Muscle of leg (tissue), 16 donors: ENCODE data around the gene KIR2DL4. TPM values are rescaled to one million over a fixed set of nuclear protein-coding genes. Genes with fewer than 3 reads are reported as not detected.
"Not testable (repeated sequence)": the region's sequence is repeated elsewhere in the genome, so short reads cannot be mapped to it uniquely, and the experiment has no call there.

ENCODE experiments used
- DNase-seq: peaks from one replicate; pipeline ENCODE4 v3.0.0; 2013
- H3K27ac ChIP-seq: one replicate; pipeline ENCODE4 v1.5.1; 2013; ENCODE audit warnings: mild to moderate bottlenecking, low read length, control low read depth
- H3K27me3 ChIP-seq: one replicate; pipeline ENCODE4 v1.6.1; 2013; ENCODE audit warnings: low read length; ENCODE audit not compliant: control insufficient read depth, insufficient read depth
- H3K36me3 ChIP-seq: one replicate; pipeline ENCODE4 v1.6.1; 2013; ENCODE audit warnings: low read length; ENCODE audit not compliant: control insufficient read depth, insufficient read depth
- H3K4me1 ChIP-seq: one replicate; pipeline ENCODE4 v1.6.1; 2013; ENCODE audit warnings: low read length; ENCODE audit not compliant: control insufficient read depth, insufficient read depth
- H3K4me3 ChIP-seq: one replicate; pipeline ENCODE4 v1.5.1; 2013; ENCODE audit warnings: low read length, control low read depth
- H3K9me3 ChIP-seq: replicated peaks from 2 replicates; pipeline ENCODE4 v1.6.1; 2013; ENCODE audit warnings: low read depth, low read length; ENCODE audit not compliant: control insufficient read depth
- WGBS: methylation state at CpG from one replicate; pipeline ENCODE4 v1.1.5; 2013; ENCODE audit warnings: missing lambda C conversion rate; ENCODE audit not compliant: insufficient coverage; 5-methylcytosine and 5-hydroxymethylcytosine counted together
- long read RNA-seq, 11 donors: transcript quantifications; one replicate each; lab custom pipeline, GENCODE V29; 2026
- polyA plus RNA-seq, 8 donors: library from polyadenylated mRNA; unstranded; fragments of 120-200 nt; gene quantifications; one replicate each; pipeline versions ENCODE4 v1.2.1 to v1.2.3, GENCODE V29; 2013; ENCODE audit warnings: inconsistent platforms in 1 of 8, low replicate concordance in 1 of 8; ENCODE audit not compliant: insufficient read length in 8 of 8, insufficient read depth in 1 of 8
- total RNA-seq: library from RNA; stranded (reverse); fragments of 120-200 nt; gene quantifications from one replicate; pipeline ENCODE4 v1.2.4, GENCODE V29; 2013

KIR2DL4 gene
- total RNA-seq (0.04 TPM), polyA plus RNA-seq (not detected)
- long read RNA-seq, donor 1 = 0 reads
- long read RNA-seq, donor 2 = 0 reads
- long read RNA-seq, donor 3 = 0 reads
- long read RNA-seq, donor 4 = 0 reads
- long read RNA-seq, donor 5 = 0 reads
- long read RNA-seq, donor 6 = 0 reads
- long read RNA-seq, donor 7 = 0 reads
- long read RNA-seq, donor 8 = 0 reads
- long read RNA-seq, donor 9 = 0 reads
- long read RNA-seq, donor 10 = 0 reads
- long read RNA-seq, donor 11 = 0 reads

DNA sequence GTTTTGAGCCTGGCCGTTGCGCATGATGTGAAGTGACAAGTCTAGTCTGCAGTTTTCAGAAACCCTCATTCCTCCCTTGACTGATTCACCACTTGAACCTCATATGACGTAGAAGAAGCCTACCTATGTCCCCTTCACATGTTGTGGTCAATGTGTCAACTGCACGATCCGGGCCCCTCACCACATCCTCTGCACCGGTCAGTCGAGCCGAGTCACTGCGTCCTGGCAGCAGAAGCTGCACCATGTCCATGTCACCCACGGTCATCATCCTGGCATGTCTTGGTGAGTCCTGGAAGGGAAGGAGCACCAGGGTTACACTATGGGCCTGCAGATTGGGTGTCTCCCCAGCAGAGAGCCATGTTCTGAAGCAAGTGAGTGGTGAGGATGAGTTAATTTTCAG is at the start of gene KIR2DL4:
Gene KIR2DL4 (plus strand): TSS at position 201 of the 400 bp plus-strand sequence. CDS start 42 bp downstream, at position 243.
- WGBS = 93% methylated on average over 3 of the region's 10 CpGs
- Histone ChIP-seq H3K9me3 (peaks cover 20% of the 10 kb centered on the region), H3K36me3 (no peaks in the 10 kb centered on the region), H3K4me3 (no peak within 1 kb of the TSS), H3K4me1 (no peaks in the 10 kb centered on the region), H3K27me3 (no peaks in the 10 kb centered on the region), H3K27ac (no peak within 1 kb of the TSS)
- no peak for DNase-seq

DNA sequence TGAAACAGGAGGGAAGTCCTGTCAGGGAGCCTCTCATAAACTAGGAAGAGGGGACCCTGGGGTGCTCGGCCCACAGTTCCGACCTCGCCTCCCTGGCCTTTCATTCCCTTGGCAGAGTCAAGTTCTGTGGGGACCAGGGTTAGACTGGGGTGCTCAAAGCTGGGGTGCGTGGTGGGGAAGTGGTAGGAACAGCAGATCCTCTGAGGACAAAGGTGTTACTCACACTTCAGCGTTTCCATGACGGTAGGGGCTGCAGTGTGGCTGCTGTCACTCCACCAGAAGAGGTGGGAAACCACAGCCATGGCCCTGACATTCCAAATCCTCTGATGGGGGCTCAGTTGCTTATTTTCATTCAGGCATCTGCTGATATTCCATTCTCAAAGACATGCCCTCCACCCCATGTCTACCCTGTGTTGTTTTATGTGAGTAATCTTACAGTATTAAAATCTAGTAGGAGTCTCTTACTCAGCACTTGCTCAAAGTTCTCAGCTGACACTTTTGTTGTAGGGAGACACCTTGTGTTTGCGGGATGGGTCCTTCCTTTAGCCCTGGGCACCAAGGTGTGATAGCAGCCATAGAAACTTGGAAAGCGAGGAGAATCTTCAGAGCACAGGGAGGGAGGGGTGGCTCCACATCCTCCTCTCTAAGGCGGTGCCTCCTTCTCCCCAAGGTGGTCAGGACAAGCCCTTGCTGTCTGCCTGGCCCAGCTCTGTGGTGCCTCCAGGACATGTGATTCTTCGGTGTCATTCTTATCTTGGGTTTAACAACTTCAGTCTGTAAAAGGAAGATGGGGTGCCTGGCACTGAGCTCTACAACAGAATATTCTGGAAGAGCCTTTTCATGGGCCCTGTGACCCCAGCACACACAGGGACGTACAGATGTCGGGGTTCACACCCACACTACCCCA is 47.0 kb upstream of the KIR2DL4 start:
- 77% methylated on average over 8 of the region's 12 CpGs for WGBS
- not testable (repeated sequence) for H3K27ac ChIP-seq, H3K9me3 ChIP-seq, H3K4me1 ChIP-seq, H3K36me3 ChIP-seq, DNase-seq, H3K4me3 ChIP-seq, H3K27me3 ChIP-seq

DNA sequence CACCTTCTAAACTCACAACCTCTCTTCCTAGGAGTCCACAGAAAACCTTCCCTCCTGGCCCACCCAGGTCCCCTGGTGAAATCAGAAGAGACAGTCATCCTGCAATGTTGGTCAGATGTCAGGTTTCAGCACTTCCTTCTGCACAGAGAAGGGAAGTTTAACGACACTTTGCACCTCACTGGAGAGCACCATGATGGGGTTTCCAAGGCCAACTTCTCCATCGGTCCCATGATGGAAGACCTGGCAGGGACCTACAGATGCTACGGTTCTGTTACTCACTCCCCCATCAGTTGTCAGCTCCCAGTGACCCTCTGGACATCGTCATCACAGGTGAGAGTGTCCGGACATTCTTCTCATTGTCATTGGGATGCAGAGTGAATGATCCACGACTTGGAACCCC is 44.8 kb upstream of the KIR2DL4 start:
- H3K9me3 ChIP-seq, H3K27me3 ChIP-seq, H3K27ac ChIP-seq, DNase-seq, H3K4me3 ChIP-seq, H3K4me1 ChIP-seq, H3K36me3 ChIP-seq: not testable (repeated sequence)
- 60% methylated on average over 5 of the region's 6 CpGs for WGBS

DNA sequence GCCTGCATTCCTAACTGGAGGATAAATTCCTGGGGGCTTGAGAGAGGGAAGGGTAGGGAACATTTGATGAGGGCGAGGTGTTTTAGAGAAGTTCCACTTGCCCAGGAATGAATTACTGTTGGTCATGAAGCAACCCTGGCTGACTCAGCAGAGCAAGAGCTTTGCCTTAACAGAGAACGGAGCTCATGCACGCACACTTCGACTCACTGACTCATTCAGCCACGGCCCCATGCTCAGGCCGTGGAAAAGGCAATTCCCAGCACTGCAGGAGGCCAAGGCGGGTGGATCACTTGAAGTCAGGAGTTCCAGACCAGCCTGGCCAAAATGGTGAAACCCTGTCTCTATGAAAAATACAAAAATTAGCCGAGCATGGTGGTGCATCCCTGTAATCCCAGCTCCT is 39.2 kb upstream of the KIR2DL4 start:
- H3K4me3 ChIP-seq, H3K9me3 ChIP-seq, H3K36me3 ChIP-seq, DNase-seq, H3K27ac ChIP-seq, H3K27me3 ChIP-seq, H3K4me1 ChIP-seq: not testable (repeated sequence)
- 64% methylated on average over 7 of the region's 8 CpGs for WGBS

DNA sequence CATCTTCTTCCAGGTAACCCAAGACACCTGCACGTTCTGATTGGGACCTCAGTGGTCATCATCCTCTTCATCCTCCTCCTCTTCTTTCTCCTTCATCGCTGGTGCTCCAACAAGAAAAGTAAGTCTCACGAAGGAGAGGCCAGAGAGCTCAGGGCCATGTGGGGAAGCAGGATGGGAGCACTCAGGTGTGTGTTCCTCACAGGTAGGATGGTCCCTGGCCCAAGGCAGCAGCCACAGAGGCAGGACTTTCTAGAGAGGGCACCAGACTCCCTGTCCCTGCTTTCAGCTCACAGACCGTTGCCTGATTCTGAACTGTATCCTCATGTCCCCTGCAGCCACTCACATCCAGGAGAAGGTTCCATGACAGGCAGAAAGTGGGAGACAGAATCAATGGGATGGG is 36.9 kb upstream of the KIR2DL4 start:
- not testable (repeated sequence) for H3K4me3 ChIP-seq, H3K36me3 ChIP-seq, H3K27ac ChIP-seq, H3K27me3 ChIP-seq, H3K4me1 ChIP-seq, DNase-seq
- WGBS = 100% methylated on average over 1 of the region's 4 CpGs
- H3K9me3 ChIP-seq = peaks cover 17% of the 10 kb centered on the region

DNA sequence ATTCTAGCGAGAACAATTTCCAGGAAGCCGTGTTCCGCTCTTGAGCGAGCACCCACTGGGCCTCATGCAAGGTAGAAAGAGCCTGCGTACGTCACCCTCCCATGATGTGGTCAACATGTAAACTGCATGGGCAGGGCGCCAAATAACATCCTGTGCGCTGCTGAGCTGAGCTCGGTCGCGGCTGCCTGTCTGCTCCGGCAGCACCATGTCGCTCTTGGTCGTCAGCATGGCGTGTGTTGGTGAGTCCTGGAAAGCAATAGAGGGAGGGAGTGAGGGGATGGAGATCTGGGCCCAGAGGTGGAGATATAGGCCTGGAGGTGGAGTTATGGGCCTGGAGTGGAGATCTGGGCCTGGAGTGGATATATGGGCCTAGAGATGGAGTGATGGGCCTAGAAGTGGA is 33.8 kb upstream of the KIR2DL4 start, which contains the start of gene KIR2DL1:
Gene KIR2DL1 (plus strand): TSS at position 148 of the 400 bp plus-strand sequence. CDS start 58 bp downstream, at position 206.
- DNase-seq, H3K27ac ChIP-seq: not testable (repeated sequence)
- 93% methylated on average over 13 of the region's 15 CpGs for WGBS

DNA sequence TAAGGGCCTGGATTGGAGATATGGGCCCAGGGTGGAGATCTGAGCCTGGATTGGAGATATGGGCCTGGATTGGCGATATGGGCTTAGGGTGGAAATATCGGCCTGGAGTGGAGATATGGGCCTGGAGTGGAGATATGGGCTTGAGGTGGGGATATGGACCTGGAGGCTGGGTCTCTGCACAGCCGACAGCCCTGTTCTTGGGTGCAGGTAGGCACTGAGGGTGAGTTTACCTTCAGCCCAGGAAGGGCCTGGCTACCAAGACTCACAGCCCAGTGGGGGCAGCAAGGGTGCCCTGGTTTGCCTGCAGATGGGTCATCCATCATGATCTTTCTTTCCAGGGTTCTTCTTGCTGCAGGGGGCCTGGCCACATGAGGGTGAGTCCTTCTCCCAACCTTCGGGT is 32.9 kb upstream of the KIR2DL4 start:
- not testable (repeated sequence) for H3K4me3 ChIP-seq, H3K27ac ChIP-seq, H3K4me1 ChIP-seq, DNase-seq, H3K36me3 ChIP-seq, H3K27me3 ChIP-seq
- 71% methylated on average over 3 of the region's 4 CpGs for WGBS
- H3K9me3 ChIP-seq = peaks cover 28% of the 10 kb centered on the region

More for the DNA sequence above, 33.8 kb upstream of the KIR2DL4 start, which contains the start of gene KIR2DL1:
- H3K4me3 ChIP-seq, H3K27me3 ChIP-seq, H3K4me1 ChIP-seq, H3K36me3 ChIP-seq: not testable (repeated sequence)
- H3K9me3 ChIP-seq = peaks cover 27% of the 10 kb centered on the region

DNA sequence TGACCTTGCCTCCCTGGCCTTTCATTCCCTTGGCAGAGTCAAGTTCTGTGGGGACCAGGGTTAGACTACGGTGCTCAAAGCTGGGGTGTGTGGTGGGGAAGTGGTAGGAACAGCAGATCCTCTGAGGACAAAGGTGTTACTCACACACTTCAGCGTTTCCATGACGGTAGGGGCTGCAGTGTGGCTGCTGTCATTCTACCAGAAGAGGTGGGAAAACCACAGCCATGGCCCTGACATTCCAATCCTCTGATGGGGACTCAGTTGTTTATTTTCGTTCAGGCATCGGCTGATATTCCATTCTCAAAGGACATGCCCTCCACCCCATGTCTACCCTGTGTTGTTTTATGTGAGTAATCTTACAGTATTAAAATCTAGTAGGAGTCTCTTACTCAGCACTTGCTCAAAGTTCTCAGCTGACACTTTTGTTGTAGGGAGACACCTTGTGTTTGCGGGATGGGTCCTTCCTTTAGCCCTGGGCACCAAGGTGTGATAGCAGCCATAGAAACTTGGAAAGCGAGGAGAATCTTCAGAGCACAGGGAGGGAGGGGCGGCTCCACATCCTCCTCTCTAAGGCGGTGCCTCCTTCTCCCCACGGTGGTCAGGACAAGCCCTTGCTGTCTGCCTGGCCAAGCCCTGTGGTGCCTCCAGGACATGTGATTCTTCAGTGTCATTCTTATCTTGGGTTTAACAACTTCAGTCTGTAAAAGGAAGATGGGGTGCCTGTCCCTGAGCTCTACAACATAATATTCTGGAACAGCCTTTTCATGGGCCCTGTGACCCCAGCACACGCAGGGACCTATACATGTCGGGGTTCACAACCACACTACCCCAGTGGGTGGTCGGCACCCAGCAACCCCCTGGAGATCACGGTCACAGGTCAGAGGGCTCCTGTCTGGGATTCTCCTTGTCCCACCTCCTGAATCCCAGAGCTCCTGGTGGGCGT is 32.1 kb upstream of the KIR2DL4 start:
- not testable (repeated sequence) for H3K27me3 ChIP-seq, H3K27ac ChIP-seq, H3K36me3 ChIP-seq, H3K4me3 ChIP-seq, DNase-seq, H3K4me1 ChIP-seq
- 93% methylated on average over 3 of the region's 15 CpGs for WGBS
- H3K9me3 ChIP-seq = peaks cover 28% of the 10 kb centered on the region

DNA sequence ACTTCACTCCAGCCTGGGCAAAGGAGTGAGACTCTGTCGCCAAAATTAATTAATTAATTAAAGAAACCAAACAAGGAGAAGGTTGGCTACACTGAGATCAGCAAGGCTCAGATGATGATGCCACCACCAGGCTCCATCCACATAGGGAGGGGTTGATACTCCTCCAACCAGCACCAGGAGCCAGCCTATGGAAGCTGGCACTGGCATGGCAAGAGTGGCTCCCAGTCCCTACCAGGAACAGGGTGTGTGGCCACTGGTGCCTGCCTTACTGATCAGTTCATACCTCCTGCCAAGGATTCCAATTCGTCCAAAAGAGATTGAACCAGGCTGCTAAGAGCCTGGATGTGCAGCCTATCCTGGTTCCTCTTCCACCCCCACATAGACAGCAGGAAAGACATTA is 30.7 kb upstream of the KIR2DL4 start:
- not testable (repeated sequence) for H3K27ac ChIP-seq, H3K36me3 ChIP-seq, H3K4me1 ChIP-seq, H3K27me3 ChIP-seq, DNase-seq, H3K4me3 ChIP-seq
- WGBS = 56% methylated on average over 1 of the region's 2 CpGs
- H3K9me3 ChIP-seq = peaks cover 28% of the 10 kb centered on the region
